ENCODE results near the gene CELA3B. TPM values are rescaled to one million over a fixed set of nuclear protein-coding genes. Genes with fewer than 3 reads are reported as not detected.
A peak's percentile ranks its signal among the peaks of the same experiment; 100 is the strongest.
"Not testable (repeated sequence)": the region's sequence is repeated elsewhere in the genome, so short reads cannot be mapped to it uniquely, and the experiment has no call there.

Gene CELA3B
- total RNA-seq, 1 experiment from 2014 or later = not detected

- POLR2A ChIA-PET; DNase-seq; H3K36me3 ChIP-seq (ENCODE audit: control insufficient read depth, insufficient read depth, low read length); H3K27me3 Mint-ChIP-seq (ENCODE audit: insufficient read depth, unreplicated experiment); H3K4me1 ChIP-seq; H3K36me3 Mint-ChIP-seq (ENCODE audit: insufficient read depth, unreplicated experiment); H3K4me3 ChIP-seq (ENCODE audit: low read depth, low read length); CTCF ChIA-PET; intact Hi-C loops (cut with micrococcal nuclease; ENCODE audit: unreplicated experiment); H3K9me3 Mint-ChIP-seq (ENCODE audit: unreplicated experiment); H3K4me3 Mint-ChIP-seq (ENCODE audit: unreplicated experiment); H3K27ac Mint-ChIP-seq (ENCODE audit: unreplicated experiment); H3K9me3 ChIP-seq; H3K4me1 Mint-ChIP-seq (ENCODE audit: low read depth, unreplicated experiment); BruUV-seq (replicated peaks); H3K27me3 ChIP-seq (replicated peaks; ENCODE audit: control insufficient read depth, insufficient read depth, low read length): not testable (repeated sequence)
Observed at GRCh38 chr1:21992186-21992585, 15.4 kb downstream of the CELA3B start.

- DNase-seq; H3K27me3 Mint-ChIP-seq (ENCODE audit: insufficient read depth, unreplicated experiment); H3K4me3 ChIP-seq (ENCODE audit: low read depth, low read length); POLR2A ChIA-PET; H3K4me3 Mint-ChIP-seq (ENCODE audit: unreplicated experiment); H3K4me1 ChIP-seq; intact Hi-C loops (cut with micrococcal nuclease; ENCODE audit: unreplicated experiment); H3K27ac Mint-ChIP-seq (ENCODE audit: unreplicated experiment); H3K9me3 Mint-ChIP-seq (ENCODE audit: unreplicated experiment); CTCF ChIA-PET; H3K4me1 Mint-ChIP-seq (ENCODE audit: low read depth, unreplicated experiment); H3K9me3 ChIP-seq; H3K27me3 ChIP-seq (replicated peaks; ENCODE audit: control insufficient read depth, insufficient read depth, low read length); H3K36me3 Mint-ChIP-seq (ENCODE audit: insufficient read depth, unreplicated experiment); BruUV-seq (replicated peaks); H3K36me3 ChIP-seq (ENCODE audit: control insufficient read depth, insufficient read depth, low read length): not testable (repeated sequence)
Observed at GRCh38 chr1:21994716-21995115, 17.9 kb downstream of the CELA3B start.

- H3K9me3 ChIP-seq; H3K4me3 ChIP-seq (ENCODE audit: low read depth, low read length); intact Hi-C loops (cut with micrococcal nuclease; ENCODE audit: unreplicated experiment); H3K9me3 Mint-ChIP-seq (ENCODE audit: unreplicated experiment); H3K36me3 ChIP-seq (ENCODE audit: control insufficient read depth, insufficient read depth, low read length); DNase-seq; H3K27me3 Mint-ChIP-seq (ENCODE audit: insufficient read depth, unreplicated experiment); H3K4me1 ChIP-seq; H3K36me3 Mint-ChIP-seq (ENCODE audit: insufficient read depth, unreplicated experiment); H3K4me3 Mint-ChIP-seq (ENCODE audit: unreplicated experiment); H3K27me3 ChIP-seq (replicated peaks; ENCODE audit: control insufficient read depth, insufficient read depth, low read length); H3K27ac Mint-ChIP-seq (ENCODE audit: unreplicated experiment); BruUV-seq (replicated peaks); POLR2A ChIA-PET: not testable (repeated sequence)
- peaks cover 14% of the 10 kb centered on the region for H3K4me1 Mint-ChIP-seq (ENCODE audit: low read depth, unreplicated experiment)
- CTCF ChIA-PET = interaction anchor here (0.6 kb wide), 1 partner anchor 1660 kb away, joined by 3 read pairs; no protein-coding TSS in a partner anchor
Observed at GRCh38 chr1:21996663-21996970, 19.8 kb downstream of the CELA3B start.

- not testable (repeated sequence) for H3K9me3 Mint-ChIP-seq (ENCODE audit: unreplicated experiment)
Observed at GRCh38 chr1:21997891-21998623, 21.2 kb downstream of the CELA3B start.

GRCh38 chr1:21998624-21999294 lies 21.9 kb downstream of the CELA3B start:
- POLR2A ChIA-PET; H3K4me1 ChIP-seq; BruUV-seq (replicated peaks); H3K9me3 ChIP-seq; H3K4me3 ChIP-seq (ENCODE audit: low read depth, low read length); intact Hi-C loops (cut with micrococcal nuclease; ENCODE audit: unreplicated experiment); H3K27me3 Mint-ChIP-seq (ENCODE audit: insufficient read depth, unreplicated experiment); H3K9me3 Mint-ChIP-seq (ENCODE audit: unreplicated experiment); CTCF ChIA-PET; DNase-seq; H3K4me3 Mint-ChIP-seq (ENCODE audit: unreplicated experiment); H3K36me3 ChIP-seq (ENCODE audit: control insufficient read depth, insufficient read depth, low read length); H3K27ac Mint-ChIP-seq (ENCODE audit: unreplicated experiment); H3K36me3 Mint-ChIP-seq (ENCODE audit: insufficient read depth, unreplicated experiment); H3K27me3 ChIP-seq (replicated peaks; ENCODE audit: control insufficient read depth, insufficient read depth, low read length): not testable (repeated sequence)
- H3K4me1 Mint-ChIP-seq (ENCODE audit: low read depth, unreplicated experiment) = peaks cover 14% of the 10 kb centered on the region

More at GRCh38 chr1:21997891-21998623, 21.2 kb downstream of the CELA3B start:
- H3K4me3 ChIP-seq (ENCODE audit: low read depth, low read length); H3K27me3 ChIP-seq (replicated peaks; ENCODE audit: control insufficient read depth, insufficient read depth, low read length); H3K9me3 ChIP-seq; H3K27ac Mint-ChIP-seq (ENCODE audit: unreplicated experiment); H3K36me3 ChIP-seq (ENCODE audit: control insufficient read depth, insufficient read depth, low read length); CTCF ChIA-PET; H3K4me3 Mint-ChIP-seq (ENCODE audit: unreplicated experiment); H3K27me3 Mint-ChIP-seq (ENCODE audit: insufficient read depth, unreplicated experiment); DNase-seq; H3K36me3 Mint-ChIP-seq (ENCODE audit: insufficient read depth, unreplicated experiment); H3K4me1 ChIP-seq; intact Hi-C loops (cut with micrococcal nuclease; ENCODE audit: unreplicated experiment); BruUV-seq (replicated peaks): not testable (repeated sequence)
- POLR2A ChIA-PET = interaction anchor here (0.6 kb wide), 1 partner anchor 32 kb away, joined by 3 read pairs; no protein-coding TSS in a partner anchor
- peaks cover 14% of the 10 kb centered on the region for H3K4me1 Mint-ChIP-seq (ENCODE audit: low read depth, unreplicated experiment)

- H3K4me1 Mint-ChIP-seq (ENCODE audit: low read depth, unreplicated experiment); H3K4me3 ChIP-seq (ENCODE audit: low read depth, low read length); H3K4me1 ChIP-seq; H3K36me3 ChIP-seq (ENCODE audit: control insufficient read depth, insufficient read depth, low read length); H3K9me3 Mint-ChIP-seq (ENCODE audit: unreplicated experiment); H3K27me3 Mint-ChIP-seq (ENCODE audit: insufficient read depth, unreplicated experiment); H3K27me3 ChIP-seq (replicated peaks; ENCODE audit: control insufficient read depth, insufficient read depth, low read length); CTCF ChIA-PET; BruUV-seq (replicated peaks); H3K9me3 ChIP-seq; intact Hi-C loops (cut with micrococcal nuclease; ENCODE audit: unreplicated experiment); H3K4me3 Mint-ChIP-seq (ENCODE audit: unreplicated experiment); POLR2A ChIA-PET; H3K36me3 Mint-ChIP-seq (ENCODE audit: insufficient read depth, unreplicated experiment); H3K27ac Mint-ChIP-seq (ENCODE audit: unreplicated experiment): not testable (repeated sequence)
- DNase-seq = peak; percentile 19 to 50
Observed at GRCh38 chr1:21999645-22000044, 22.8 kb downstream of the CELA3B start.
